ENCODE data around the gene MAPKAPK3.

Gene MAPKAPK3

GRCh38 chr3:50591196-50591741, 25.7 kb upstream of the MAPKAPK3 start:
- no peak for TF ChIP-seq RAD21 (IDR thresholded peaks at IDR 0.05; ENCODE audit: low read depth)
- TF ChIP-seq CREB1 (IDR thresholded peaks at IDR 0.05; ENCODE audit: low read depth) = no peak
- TF ChIP-seq TEAD4 (IDR thresholded peaks at IDR 0.05) = no peak
- TF ChIP-seq ZBTB7A (IDR thresholded peaks at IDR 0.05; ENCODE audit: low read depth) = no peak
- TF ChIP-seq EGR1 (IDR thresholded peaks at IDR 0.05) = no peak
- no peak for TF ChIP-seq NFIC (IDR thresholded peaks at IDR 0.05)
- TF ChIP-seq FOXM1 (IDR thresholded peaks at IDR 0.05; ENCODE audit: borderline replicate concordance, low read depth) = no peak
- no peak for TF ChIP-seq YY1 (IDR thresholded peaks at IDR 0.05; ENCODE audit: low read depth)
- TF ChIP-seq CEBPB (IDR thresholded peaks at IDR 0.05) = no peak
- TF ChIP-seq USF1 (IDR thresholded peaks at IDR 0.05) = no peak
- no peak for TF ChIP-seq EP300 (IDR thresholded peaks at IDR 0.05; ENCODE audit: borderline replicate concordance)

- TF ChIP-seq TAF1 (IDR thresholded peaks at IDR 0.05; ENCODE audit: low read depth) = no peak
- TF ChIP-seq YY1 (IDR thresholded peaks at IDR 0.05; ENCODE audit: low read depth) = no peak
- TF ChIP-seq USF1 (IDR thresholded peaks at IDR 0.05) = no peak
- TF ChIP-seq TEAD4 (IDR thresholded peaks at IDR 0.05) = no peak
- no peak for TF ChIP-seq CEBPB (IDR thresholded peaks at IDR 0.05)
- no peak for TF ChIP-seq FOXM1 (IDR thresholded peaks at IDR 0.05; ENCODE audit: borderline replicate concordance, low read depth)
- no peak for TF ChIP-seq REST (IDR thresholded peaks at IDR 0.05; ENCODE audit: low read depth)
- no peak for TF ChIP-seq RAD21 (IDR thresholded peaks at IDR 0.05; ENCODE audit: low read depth)
- no peak for TF ChIP-seq EP300 (IDR thresholded peaks at IDR 0.05; ENCODE audit: borderline replicate concordance)
- no peak for TF ChIP-seq NFIC (IDR thresholded peaks at IDR 0.05)
- no peak for TF ChIP-seq TCF12 (IDR thresholded peaks at IDR 0.05; ENCODE audit: low read depth)
- TF ChIP-seq EGR1 (IDR thresholded peaks at IDR 0.05) = no peak
- no peak for TF ChIP-seq CREB1 (IDR thresholded peaks at IDR 0.05; ENCODE audit: low read depth)
- no peak for TF ChIP-seq ZBTB7A (IDR thresholded peaks at IDR 0.05; ENCODE audit: low read depth)
- TF ChIP-seq MAX (IDR thresholded peaks at IDR 0.05) = no peak
These were observed 24.4 kb upstream of the MAPKAPK3 start for GRCh38 chr3:50592568-50592967.

- TF ChIP-seq TAF1 (IDR thresholded peaks at IDR 0.05; ENCODE audit: low read depth) (no peak), NFIC (IDR thresholded peaks at IDR 0.05) (peak; percentile 78)
These were observed 22.6 kb upstream of the MAPKAPK3 start for GRCh38 chr3:50594253-50594785.

GRCh38 chr3:50599115-50599715, 17.7 kb upstream of the MAPKAPK3 start:
- no peak for TF ChIP-seq TCF12 (IDR thresholded peaks at IDR 0.05; ENCODE audit: low read depth)
- TF ChIP-seq EP300 (IDR thresholded peaks at IDR 0.05; ENCODE audit: borderline replicate concordance) = no peak
- TF ChIP-seq CEBPB (IDR thresholded peaks at IDR 0.05) = no peak
- no peak for TF ChIP-seq MAX (IDR thresholded peaks at IDR 0.05)

GRCh38 chr3:50599716-50600118, 17.2 kb upstream of the MAPKAPK3 start:
- TF ChIP-seq MAX (IDR thresholded peaks at IDR 0.05) = no peak
- no peak for TF ChIP-seq YY1 (IDR thresholded peaks at IDR 0.05; ENCODE audit: low read depth)
- TF ChIP-seq EP300 (IDR thresholded peaks at IDR 0.05; ENCODE audit: borderline replicate concordance) = no peak
- no peak for TF ChIP-seq TEAD4 (IDR thresholded peaks at IDR 0.05)
- no peak for TF ChIP-seq FOXM1 (IDR thresholded peaks at IDR 0.05; ENCODE audit: borderline replicate concordance, low read depth)
- TF ChIP-seq ZBTB7A (IDR thresholded peaks at IDR 0.05; ENCODE audit: low read depth) = no peak
- TF ChIP-seq TAF1 (IDR thresholded peaks at IDR 0.05; ENCODE audit: low read depth) = no peak
- TF ChIP-seq NFIC (IDR thresholded peaks at IDR 0.05) = no peak

- TF ChIP-seq MAX (IDR thresholded peaks at IDR 0.05) = no peak
- TF ChIP-seq CEBPB (IDR thresholded peaks at IDR 0.05) = no peak
- no peak for TF ChIP-seq EGR1 (IDR thresholded peaks at IDR 0.05)
- no peak for TF ChIP-seq EP300 (IDR thresholded peaks at IDR 0.05; ENCODE audit: borderline replicate concordance)
- TF ChIP-seq NFIC (IDR thresholded peaks at IDR 0.05) = no peak
- TF ChIP-seq TCF12 (IDR thresholded peaks at IDR 0.05; ENCODE audit: low read depth) = no peak
- TF ChIP-seq RAD21 (IDR thresholded peaks at IDR 0.05; ENCODE audit: low read depth) = no peak
- TF ChIP-seq USF1 (IDR thresholded peaks at IDR 0.05) = no peak
- TF ChIP-seq CREB1 (IDR thresholded peaks at IDR 0.05; ENCODE audit: low read depth) = no peak
- TF ChIP-seq REST (IDR thresholded peaks at IDR 0.05; ENCODE audit: low read depth) = no peak
- TF ChIP-seq TAF1 (IDR thresholded peaks at IDR 0.05; ENCODE audit: low read depth) = no peak
- TF ChIP-seq ZBTB7A (IDR thresholded peaks at IDR 0.05; ENCODE audit: low read depth) = no peak
- no peak for TF ChIP-seq FOXM1 (IDR thresholded peaks at IDR 0.05; ENCODE audit: borderline replicate concordance, low read depth)
- TF ChIP-seq YY1 (IDR thresholded peaks at IDR 0.05; ENCODE audit: low read depth) = no peak
- TF ChIP-seq TEAD4 (IDR thresholded peaks at IDR 0.05) = no peak
These were observed 16.7 kb upstream of the MAPKAPK3 start for GRCh38 chr3:50600141-50600753.
